GM04503 (cell line): ENCODE measurements around the gene ISOC1.

Source experiments
- DNase-seq: peaks from one replicate; pipeline ENCODE4 v3.0.0-alpha.2; 2012; ENCODE audit warnings: low read depth

ISOC1 gene

DNA sequence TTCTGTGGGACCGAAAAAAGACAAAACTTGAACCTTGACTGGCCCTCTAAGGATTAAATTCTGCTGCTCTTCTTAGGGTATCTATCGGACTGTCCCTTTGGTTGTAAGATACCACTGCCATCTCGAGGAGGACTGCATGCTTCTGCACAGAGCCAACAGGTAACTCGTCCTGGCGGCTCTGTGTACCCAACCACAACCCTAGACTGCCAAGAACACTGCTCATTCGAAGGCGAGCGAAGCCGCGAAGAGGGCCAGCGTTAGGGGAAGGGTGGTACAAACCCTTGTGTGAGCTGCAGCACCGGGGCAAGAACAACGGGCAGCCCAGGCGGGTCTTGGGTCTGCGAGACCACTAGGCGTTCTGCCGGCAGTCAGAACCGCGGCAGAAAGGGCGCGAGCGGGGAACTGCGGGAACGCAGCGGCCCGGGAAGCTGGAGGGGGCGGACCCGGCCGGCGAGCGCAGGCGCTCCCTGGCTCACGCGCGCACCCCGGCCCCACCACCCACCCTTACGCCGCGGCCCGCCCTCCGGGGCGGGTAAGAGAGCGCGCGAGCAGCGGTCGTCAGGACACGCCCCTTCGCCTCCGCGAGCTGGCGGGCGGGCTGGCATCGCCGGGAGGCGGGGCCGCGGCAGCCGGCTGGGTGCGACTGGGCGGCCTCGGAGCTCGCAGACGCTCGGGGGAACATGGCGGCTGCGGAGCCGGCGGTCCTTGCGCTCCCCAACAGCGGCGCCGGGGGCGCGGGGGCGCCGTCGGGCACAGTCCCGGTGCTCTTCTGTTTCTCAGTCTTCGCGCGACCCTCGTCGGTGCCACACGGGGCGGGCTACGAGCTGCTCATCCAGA is at the start of gene ISOC1:
Gene ISOC1 (plus strand): TSS at position 663 of the 837 bp plus-strand sequence. CDS start 18 bp downstream, at position 681.
- peak; percentile 26 for DNase-seq

DNA sequence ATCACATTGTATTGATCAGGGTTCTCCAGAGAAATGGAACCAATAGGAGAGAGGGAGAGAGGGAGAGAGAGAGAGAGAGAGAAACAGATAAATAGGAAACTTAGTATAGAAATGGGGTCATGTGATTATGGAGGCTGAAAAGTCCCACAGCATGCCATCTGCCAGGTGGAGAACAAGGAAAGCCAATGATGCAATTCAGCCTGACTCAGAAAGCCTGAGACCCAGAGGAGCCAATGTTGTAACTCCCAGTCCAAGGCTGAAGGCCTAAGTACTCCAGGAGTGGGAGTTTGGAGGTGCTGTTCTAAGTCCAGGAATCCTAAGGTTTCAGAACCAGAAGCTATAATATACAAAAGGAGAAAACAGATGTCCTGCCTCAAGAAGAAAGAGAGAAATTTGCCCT is 48.4 kb upstream of the ISOC1 start:
- no peak for DNase-seq

GRCh38 chr5:129048509-129048908 is 46.0 kb upstream of the ISOC1 start:
- DNase-seq: no peak

DNA sequence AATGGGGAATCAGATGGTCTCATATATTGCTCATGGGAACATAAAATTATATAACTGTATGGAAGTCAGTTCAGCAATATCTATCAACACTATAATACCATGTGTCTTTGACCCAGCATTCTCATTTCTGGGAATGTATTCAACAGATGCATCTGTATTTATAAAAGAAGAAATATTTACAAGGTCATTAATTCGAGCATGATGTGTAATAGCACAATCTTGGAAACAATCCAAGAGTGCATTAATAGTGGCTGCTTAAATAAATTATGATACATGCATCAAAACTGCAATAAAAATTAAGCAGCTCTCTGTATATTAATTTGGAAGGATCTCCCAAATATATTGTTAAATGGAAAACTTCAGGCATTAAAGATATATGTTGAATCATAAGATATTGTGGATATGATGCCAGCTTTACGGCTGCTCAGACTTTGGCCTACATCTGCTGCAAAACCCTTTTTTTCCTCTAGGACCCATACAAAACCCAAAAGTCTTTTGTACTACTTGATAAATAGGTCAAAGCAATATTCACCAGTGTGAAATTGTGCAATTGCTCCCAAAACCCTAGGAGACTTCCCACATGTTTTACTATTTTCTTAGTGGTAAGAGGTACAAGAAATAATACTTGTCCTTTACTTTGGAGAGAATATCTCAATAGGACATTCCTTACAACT is 45.3 kb upstream of the ISOC1 start:
- DNase-seq: no peak

- no peak for DNase-seq
These were observed 43.3 kb upstream of the ISOC1 start for GRCh38 chr5:129051283-129051682.

DNA sequence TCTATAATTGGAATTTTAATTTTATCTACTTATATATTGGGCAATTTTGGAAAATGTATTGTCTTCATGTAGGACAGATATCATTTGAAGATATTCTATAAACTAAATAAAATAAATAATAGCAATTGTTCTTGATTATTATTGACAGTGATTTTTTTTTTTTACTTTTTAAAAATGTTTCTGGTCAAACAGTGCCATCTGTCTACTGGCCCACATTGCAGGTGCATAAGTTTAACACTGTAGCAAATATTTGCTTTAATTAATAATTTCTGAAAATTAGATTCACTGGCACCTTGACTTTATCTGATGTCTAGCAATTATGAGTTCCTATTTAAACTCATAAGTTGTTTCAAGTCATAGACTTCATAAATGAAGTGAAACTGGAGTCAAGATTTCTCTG is 41.1 kb upstream of the ISOC1 start:
- no peak for DNase-seq

DNA sequence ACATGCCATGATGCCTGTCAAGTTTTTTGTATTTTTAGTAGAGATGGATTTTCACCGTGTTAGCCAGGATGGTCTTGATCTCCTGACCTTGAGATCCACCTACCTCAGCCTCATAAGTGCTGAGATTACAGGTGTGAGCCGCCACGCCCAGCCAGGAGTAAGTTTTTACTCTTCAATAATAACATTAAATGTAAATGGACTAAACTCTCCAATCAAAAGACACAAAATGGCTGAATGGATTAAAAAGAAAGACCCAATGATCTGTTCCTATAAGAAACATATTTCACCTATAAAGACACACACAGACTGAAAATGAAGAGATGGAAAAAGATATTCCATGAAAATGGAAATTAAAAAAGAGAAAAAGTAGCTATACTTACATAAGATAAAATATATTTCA is 37.2 kb upstream of the ISOC1 start:
- no peak for DNase-seq

GRCh38 chr5:129061849-129062248 is 32.7 kb upstream of the ISOC1 start:
- no peak for DNase-seq

- DNase-seq: no peak
These were observed 31.0 kb upstream of the ISOC1 start for GRCh38 chr5:129063483-129064113.

GRCh38 chr5:129065721-129066120 is 28.8 kb upstream of the ISOC1 start:
- DNase-seq: no peak

DNA sequence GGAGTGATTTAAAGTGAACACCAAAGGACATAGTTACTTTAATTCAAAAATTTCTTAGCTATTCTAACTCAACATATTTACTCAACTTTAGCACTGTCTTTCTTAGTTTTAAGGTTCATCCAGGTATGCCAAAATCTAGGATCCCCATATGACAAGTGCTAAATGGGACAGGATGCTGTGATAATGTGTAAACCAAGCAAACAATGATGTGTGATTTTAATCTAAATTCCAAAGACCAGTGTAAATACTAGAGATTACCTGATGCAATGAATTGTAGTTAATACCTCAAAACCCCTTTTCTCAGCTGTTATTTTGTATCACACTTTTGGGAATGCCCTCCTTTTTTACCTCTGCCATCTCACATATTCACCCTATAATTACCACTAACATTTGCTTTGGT is 26.8 kb upstream of the ISOC1 start:
- DNase-seq: no peak

- DNase-seq: no peak
These were observed 25.3 kb upstream of the ISOC1 start for GRCh38 chr5:129069292-129069691.

GRCh38 chr5:129073111-129073510 is 21.4 kb upstream of the ISOC1 start:
- no peak for DNase-seq

DNA sequence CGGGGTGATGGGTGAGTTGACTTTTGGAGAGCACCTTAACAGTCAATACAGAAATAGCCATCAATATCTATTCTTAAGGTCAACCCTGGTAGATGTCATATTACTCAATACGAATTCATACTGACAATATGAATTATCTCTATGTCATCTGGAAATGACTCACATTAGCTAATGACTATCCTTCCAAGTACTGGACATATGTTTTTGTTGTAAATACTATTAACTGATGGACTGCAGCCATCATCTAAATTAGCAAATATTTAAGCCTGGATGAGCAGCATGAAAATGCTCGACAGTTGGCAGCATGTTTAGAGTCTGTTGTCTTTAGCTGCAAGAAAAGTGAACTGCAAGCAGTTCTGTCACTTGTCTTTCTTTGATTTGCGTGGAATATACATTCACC is 19.6 kb upstream of the ISOC1 start:
- DNase-seq: no peak

DNA sequence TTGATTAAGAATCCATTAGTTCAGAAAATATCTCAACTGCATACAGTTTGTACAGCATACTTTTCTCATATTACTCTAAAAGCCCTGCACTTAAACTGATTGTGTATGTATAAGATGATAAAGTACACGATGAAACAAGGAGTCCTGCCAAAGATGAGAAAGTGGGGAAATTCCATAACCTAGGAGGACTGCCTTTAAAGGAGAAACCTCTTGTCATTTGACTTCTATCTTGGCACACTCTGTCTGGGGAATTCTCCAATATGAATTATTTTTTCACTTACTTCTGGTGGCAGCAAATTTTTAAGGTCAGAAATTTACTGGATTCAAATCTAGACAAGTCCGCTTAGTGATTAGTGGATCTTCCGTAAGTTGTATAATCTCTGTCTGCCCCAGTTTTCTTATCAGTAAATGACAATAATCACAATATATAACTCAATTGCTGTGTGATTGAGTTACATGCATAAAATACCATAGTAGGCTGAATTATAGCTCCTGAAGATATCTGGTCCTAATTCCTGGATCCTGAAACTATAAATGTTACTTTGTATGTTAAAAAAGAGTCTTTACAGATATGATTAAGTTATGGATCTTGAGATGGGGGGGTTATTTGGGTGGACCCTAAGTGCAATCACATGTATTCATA is 17.0 kb upstream of the ISOC1 start:
- DNase-seq: no peak

- no peak for DNase-seq
These were observed 16.3 kb upstream of the ISOC1 start for GRCh38 chr5:129078247-129078646.

- DNase-seq: no peak
These were observed 15.9 kb upstream of the ISOC1 start for GRCh38 chr5:129078660-129079059.

DNA sequence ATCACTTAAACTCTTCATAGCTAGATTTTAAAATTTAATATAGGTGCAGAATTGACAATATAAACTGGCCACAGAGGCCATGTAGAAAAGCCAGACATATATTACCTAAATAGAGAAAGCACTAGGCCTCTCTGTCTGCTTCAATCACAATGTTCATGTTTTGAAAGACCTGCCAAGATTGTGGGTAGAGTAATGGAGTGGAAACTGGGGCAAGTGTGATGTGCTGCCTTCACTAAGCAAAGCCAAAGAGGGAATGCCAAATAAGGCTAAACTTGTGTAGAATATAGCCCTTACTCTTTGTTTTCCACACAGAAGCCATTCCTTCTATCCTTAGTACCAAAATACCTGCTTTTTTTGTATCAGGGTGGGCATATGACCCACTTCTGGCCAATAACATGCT is 15.1 kb upstream of the ISOC1 start:
- DNase-seq: no peak

DNA sequence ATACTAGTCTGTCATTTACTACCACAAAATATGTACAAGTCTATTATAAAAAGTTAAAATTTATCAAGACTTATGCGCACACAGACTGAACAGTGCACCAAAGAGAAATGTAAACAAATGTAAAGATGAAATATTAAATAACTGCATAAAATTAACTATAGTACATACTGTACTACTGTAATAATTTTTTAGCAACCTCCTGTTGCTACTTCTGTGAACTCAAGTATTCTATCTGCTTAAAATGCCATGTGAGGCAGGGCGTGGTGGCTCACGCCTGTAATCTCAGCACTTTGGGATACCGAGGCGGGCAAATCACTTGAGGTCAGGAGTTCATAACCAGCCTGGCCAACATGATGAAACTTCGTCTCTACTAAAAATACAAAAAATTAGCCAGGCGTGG is 13.8 kb upstream of the ISOC1 start:
- DNase-seq: no peak

DNA sequence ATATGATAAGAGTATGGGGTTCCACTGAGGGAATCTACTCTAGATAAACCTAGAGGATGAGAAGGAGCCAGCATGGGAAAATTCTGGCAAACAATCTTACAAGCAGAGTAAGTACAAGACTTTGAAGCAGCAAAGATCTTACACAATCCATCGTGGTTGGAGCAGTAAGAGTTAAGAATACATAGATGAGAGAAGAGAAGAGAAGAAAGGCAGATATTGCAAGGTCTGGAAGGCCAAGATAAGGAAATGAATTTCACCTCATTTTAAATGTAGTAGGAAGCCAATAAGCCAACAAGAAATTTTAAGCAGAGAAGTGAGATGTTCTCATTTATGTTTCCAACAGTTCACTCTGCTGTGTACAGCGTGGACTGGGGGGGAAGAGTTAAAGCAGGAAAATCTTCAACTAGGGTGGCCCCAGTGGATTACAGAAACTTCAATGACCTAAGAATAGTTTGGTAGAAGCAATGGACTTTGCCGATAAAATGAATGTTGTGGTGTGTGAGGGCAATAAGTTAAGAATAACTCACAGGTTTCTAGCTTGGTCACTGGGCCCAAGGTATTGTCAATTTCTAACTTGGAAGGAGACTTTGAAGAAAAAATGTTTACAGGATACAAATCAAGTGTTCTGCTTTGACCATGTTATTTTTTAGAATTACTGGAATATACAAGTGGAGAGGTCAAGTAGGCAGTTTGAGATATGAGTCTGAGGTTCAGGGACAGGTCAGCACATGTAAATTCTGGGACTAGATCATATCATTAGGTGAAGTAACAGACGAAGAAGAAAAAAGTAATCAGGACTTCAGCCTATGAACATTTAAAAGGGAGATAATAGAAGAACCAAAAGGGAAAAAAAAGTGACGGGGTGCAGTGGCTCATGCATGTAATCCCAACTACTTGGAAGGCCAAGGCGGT is 12.1 kb upstream of the ISOC1 start:
- DNase-seq: no peak
